Uterus (tissue), 2 donors: ENCODE results near the gene FGF19.

Source experiments
- CTCF ChIP-seq, 4 experiments: fragments of 200-600 bp in 2 of 4; fragments of 450-650 bp in 2 of 4; sonication (generic) in 2 of 4; IDR thresholded peaks; one replicate each; pipeline ENCODE4 v1.5.1; 2016 to 2019; ENCODE audit warnings: antibody characterized with exemption in 4 of 4, mild to moderate bottlenecking in 2 of 4, moderate library complexity in 1 of 4
- POLR2A ChIP-seq, 2 donors: fragments of 450-650 bp; IDR thresholded peaks; one replicate each; pipeline ENCODE4 v1.6.1; 2016; ENCODE audit warnings: antibody characterized with exemption in 2 of 2, mild to moderate bottlenecking in 1 of 2, moderate library complexity in 1 of 2

DNA sequence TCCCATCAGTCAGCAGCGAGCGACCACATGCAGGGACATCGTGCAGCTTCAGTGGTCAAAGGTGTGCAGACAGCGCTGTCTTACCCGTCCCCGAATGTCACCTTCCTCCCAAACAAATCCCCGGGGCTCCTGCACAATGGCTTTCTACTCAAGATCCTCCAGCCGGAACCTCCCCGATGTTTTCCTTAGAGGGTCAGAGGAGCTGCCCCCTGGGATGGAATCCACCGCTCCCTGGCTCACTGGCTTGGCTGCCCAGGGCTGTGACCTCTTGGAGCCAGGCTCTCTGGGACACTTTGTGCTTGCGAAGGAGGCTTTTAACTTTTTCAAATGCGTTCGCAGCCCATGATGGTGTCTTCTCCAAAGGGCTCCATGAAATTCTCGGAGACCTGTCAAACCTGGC lies 17.3 kb upstream of the FGF19 start:
- TF ChIP-seq CTCF (IDR thresholded peaks at IDR 0.05), result no peak
- no peak for TF ChIP-seq POLR2A (IDR thresholded peaks at IDR 0.05)
